Measurements from ENCODE around the gene ADAM22.

Gene ADAM22

GRCh38 chr7:88104732-88105131 is 170.7 kb downstream of the ADAM22 start:
- in situ Hi-C loops (cut with MboI; ENCODE audit: low pct_unique_long_range_greater_than_20kb, low sequenced_read_pairs, unreplicated experiment): loop anchor here (25.0 kb wide), 3 partner anchors 217 to 792 kb away; partner anchors contain the start of genes DBF4 and SLC25A40
- no peak for DNase-seq (ENCODE audit: low spot score)
- TF ChIP-seq CTCF (IDR thresholded peaks at IDR 0.05; ENCODE audit: extremely low read depth, insufficient read depth, missing control alignments): no peak

- TF ChIP-seq CTCF (IDR thresholded peaks at IDR 0.05; ENCODE audit: extremely low read depth, insufficient read depth, missing control alignments): no peak
- in situ Hi-C loops (cut with MboI; ENCODE audit: low pct_unique_long_range_greater_than_20kb, low sequenced_read_pairs, unreplicated experiment): loop anchor here (25.0 kb wide), 3 partner anchors 218 to 793 kb away; partner anchors contain the start of genes DBF4 and SLC25A40
- DNase-seq (ENCODE audit: low spot score): no peak
These were observed 171.2 kb downstream of the ADAM22 start for GRCh38 chr7:88105231-88105630.

GRCh38 chr7:88106434-88106833 is 172.4 kb downstream of the ADAM22 start:
- in situ Hi-C loops (cut with MboI; ENCODE audit: low pct_unique_long_range_greater_than_20kb, low sequenced_read_pairs, unreplicated experiment): loop anchor here (25.0 kb wide), 3 partner anchors 219 to 794 kb away; partner anchors contain the start of genes DBF4 and SLC25A40
- DNase-seq (ENCODE audit: low spot score): no peak
- TF ChIP-seq CTCF (IDR thresholded peaks at IDR 0.05; ENCODE audit: extremely low read depth, insufficient read depth, missing control alignments): no peak

GRCh38 chr7:88109612-88110011 is 175.6 kb downstream of the ADAM22 start:
- in situ Hi-C loops (cut with MboI; ENCODE audit: low pct_unique_long_range_greater_than_20kb, low sequenced_read_pairs, unreplicated experiment): loop anchor here (10.0 to 25.0 kb wide), 4 partner anchors 222 to 797 kb away; partner anchors contain the start of genes DBF4 and SLC25A40
- DNase-seq (ENCODE audit: low spot score): no peak
- no peak for TF ChIP-seq CTCF (IDR thresholded peaks at IDR 0.05; ENCODE audit: extremely low read depth, insufficient read depth, missing control alignments)

- peak; percentile 26 for DNase-seq (ENCODE audit: low spot score)
- in situ Hi-C loops (cut with MboI; ENCODE audit: low pct_unique_long_range_greater_than_20kb, low sequenced_read_pairs, unreplicated experiment): loop anchor here (10.0 to 25.0 kb wide), 4 partner anchors 224 to 799 kb away; partner anchors contain the start of genes DBF4 and SLC25A40
- peak; percentile 48 for TF ChIP-seq CTCF (IDR thresholded peaks at IDR 0.05; ENCODE audit: extremely low read depth, insufficient read depth, missing control alignments)
These were observed 177.2 kb downstream of the ADAM22 start for GRCh38 chr7:88111140-88111743.

- DNase-seq (ENCODE audit: low spot score): no peak
- in situ Hi-C loops (cut with MboI; ENCODE audit: low pct_unique_long_range_greater_than_20kb, low sequenced_read_pairs, unreplicated experiment): loop anchor here (10.0 to 25.0 kb wide), 4 partner anchors 225 to 800 kb away; partner anchors contain the start of genes DBF4 and SLC25A40
These were observed 178.0 kb downstream of the ADAM22 start for GRCh38 chr7:88111954-88112471.

More at GRCh38 chr7:88111954-88112471, 178.0 kb downstream of the ADAM22 start:
- no peak for TF ChIP-seq CTCF (IDR thresholded peaks at IDR 0.05; ENCODE audit: extremely low read depth, insufficient read depth, missing control alignments)
